ENCODE data around the gene PAGR1.

PAGR1 gene

GRCh38 chr16:29834079-29834478 lies 18.1 kb downstream of the PAGR1 start:
- no peak for DNase-seq (ENCODE audit: low read depth)
- H3K4me3 ChIP-seq (ENCODE audit: control insufficient read depth, low read depth, low read length), result no peak overlapping the region
- TF ChIP-seq CTCF (IDR thresholded peaks at IDR 0.05; ENCODE audit: control insufficient read depth, insufficient read depth, low read depth, low read length, missing control alignments), result no peak

- no peak for DNase-seq (ENCODE audit: low read depth)
- no peak overlapping the region for H3K4me3 ChIP-seq (ENCODE audit: control insufficient read depth, low read depth, low read length)
- TF ChIP-seq CTCF (IDR thresholded peaks at IDR 0.05; ENCODE audit: control insufficient read depth, insufficient read depth, low read depth, low read length, missing control alignments), result no peak
Observed at GRCh38 chr16:29835926-29836325, 20.0 kb downstream of the PAGR1 start.

- no peak overlapping the region for H3K4me3 ChIP-seq (ENCODE audit: control insufficient read depth, low read depth, low read length)
- DNase-seq (ENCODE audit: low read depth), result no peak
- TF ChIP-seq CTCF (IDR thresholded peaks at IDR 0.05; ENCODE audit: control insufficient read depth, insufficient read depth, low read depth, low read length, missing control alignments), result no peak
Observed at GRCh38 chr16:29836623-29837022, 20.7 kb downstream of the PAGR1 start.

GRCh38 chr16:29837841-29838240 lies 21.9 kb downstream of the PAGR1 start:
- H3K4me3 ChIP-seq (ENCODE audit: control insufficient read depth, low read depth, low read length), result no peak overlapping the region
- TF ChIP-seq CTCF (IDR thresholded peaks at IDR 0.05; ENCODE audit: control insufficient read depth, insufficient read depth, low read depth, low read length, missing control alignments), result no peak
- no peak for DNase-seq (ENCODE audit: low read depth)

- no peak overlapping the region for H3K4me3 ChIP-seq (ENCODE audit: control insufficient read depth, low read depth, low read length)
- TF ChIP-seq CTCF (IDR thresholded peaks at IDR 0.05; ENCODE audit: control insufficient read depth, insufficient read depth, low read depth, low read length, missing control alignments), result no peak
- DNase-seq (ENCODE audit: low read depth), result no peak
Observed at GRCh38 chr16:29839822-29840221, 23.9 kb downstream of the PAGR1 start.

- no peak for DNase-seq (ENCODE audit: low read depth)
- H3K4me3 ChIP-seq (ENCODE audit: control insufficient read depth, low read depth, low read length), result no peak overlapping the region
- TF ChIP-seq CTCF (IDR thresholded peaks at IDR 0.05; ENCODE audit: control insufficient read depth, insufficient read depth, low read depth, low read length, missing control alignments), result no peak
Observed at GRCh38 chr16:29840240-29840639, 24.3 kb downstream of the PAGR1 start.

GRCh38 chr16:29841631-29842030 lies 25.7 kb downstream of the PAGR1 start:
- DNase-seq (ENCODE audit: low read depth), result no peak
- H3K4me3 ChIP-seq (ENCODE audit: control insufficient read depth, low read depth, low read length), result no peak overlapping the region
- TF ChIP-seq CTCF (IDR thresholded peaks at IDR 0.05; ENCODE audit: control insufficient read depth, insufficient read depth, low read depth, low read length, missing control alignments), result no peak
